ENCODE measurements around the gene MEP1A.
"Not testable (repeated sequence)": the region's sequence is repeated elsewhere in the genome, so short reads cannot be mapped to it uniquely, and the experiment has no call there.

The MEP1A gene, protein sequence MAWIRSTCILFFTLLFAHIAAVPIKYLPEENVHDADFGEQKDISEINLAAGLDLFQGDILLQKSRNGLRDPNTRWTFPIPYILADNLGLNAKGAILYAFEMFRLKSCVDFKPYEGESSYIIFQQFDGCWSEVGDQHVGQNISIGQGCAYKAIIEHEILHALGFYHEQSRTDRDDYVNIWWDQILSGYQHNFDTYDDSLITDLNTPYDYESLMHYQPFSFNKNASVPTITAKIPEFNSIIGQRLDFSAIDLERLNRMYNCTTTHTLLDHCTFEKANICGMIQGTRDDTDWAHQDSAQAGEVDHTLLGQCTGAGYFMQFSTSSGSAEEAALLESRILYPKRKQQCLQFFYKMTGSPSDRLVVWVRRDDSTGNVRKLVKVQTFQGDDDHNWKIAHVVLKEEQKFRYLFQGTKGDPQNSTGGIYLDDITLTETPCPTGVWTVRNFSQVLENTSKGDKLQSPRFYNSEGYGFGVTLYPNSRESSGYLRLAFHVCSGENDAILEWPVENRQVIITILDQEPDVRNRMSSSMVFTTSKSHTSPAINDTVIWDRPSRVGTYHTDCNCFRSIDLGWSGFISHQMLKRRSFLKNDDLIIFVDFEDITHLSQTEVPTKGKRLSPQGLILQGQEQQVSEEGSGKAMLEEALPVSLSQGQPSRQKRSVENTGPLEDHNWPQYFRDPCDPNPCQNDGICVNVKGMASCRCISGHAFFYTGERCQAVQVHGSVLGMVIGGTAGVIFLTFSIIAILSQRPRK

DNA sequence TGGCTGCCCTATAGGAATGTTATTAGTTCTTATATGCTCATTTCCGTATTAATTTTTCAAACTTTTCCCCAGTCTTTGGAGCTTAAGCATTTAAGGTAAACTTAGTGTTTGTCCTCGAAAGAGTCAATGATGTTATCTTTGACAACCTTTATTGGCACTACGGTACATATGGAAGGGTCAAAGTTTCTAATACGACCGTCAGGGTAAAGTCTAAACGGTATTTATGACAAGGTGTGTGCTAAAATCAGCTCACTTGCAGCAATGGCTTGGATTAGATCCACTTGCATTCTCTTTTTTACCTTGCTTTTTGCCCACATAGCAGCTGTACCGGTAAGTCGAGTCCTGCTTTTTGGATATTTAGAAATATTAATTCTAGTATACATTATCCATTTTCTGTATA lies at the start of gene MEP1A:
MEP1A (plus strand) TSS at position 252 of the 400 bp plus-strand sequence; CDS start at position 262, 10 bp downstream.
- DNase-seq: no peak

DNA sequence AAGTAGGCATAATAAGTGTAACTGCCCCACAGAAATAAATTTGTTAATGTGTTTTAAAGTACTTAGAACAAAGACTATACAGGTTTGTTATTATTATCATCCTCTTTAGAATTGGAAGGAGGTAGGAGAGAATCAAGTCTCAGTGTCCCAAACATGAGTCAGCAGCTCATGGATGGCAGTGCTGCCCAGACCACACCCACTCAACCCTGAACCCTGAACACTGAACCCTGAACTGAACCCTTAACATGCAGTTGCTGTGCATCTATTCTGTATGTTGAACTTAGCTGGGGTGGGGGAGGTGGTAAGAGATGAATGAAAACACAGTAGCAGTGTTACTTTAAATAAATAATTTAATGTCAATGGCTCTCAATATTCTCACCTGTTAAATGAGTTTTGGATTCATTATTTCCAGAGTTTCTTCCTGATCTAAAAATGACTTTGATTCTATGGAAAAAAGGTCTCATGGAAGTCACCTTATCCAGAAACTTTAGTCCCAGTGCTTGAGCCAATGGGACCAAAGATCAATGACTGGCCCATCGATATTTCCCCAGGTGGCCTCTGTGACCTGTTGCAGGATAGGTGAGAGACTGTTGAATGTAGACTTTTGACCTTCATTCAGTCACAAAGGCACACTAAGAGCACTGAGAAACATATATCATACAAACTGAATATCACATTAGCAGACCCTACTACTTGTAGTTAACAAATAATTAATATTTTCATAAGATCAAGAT lies 49.6 kb upstream of the MEP1A start:
- DNase-seq: no peak

DNA sequence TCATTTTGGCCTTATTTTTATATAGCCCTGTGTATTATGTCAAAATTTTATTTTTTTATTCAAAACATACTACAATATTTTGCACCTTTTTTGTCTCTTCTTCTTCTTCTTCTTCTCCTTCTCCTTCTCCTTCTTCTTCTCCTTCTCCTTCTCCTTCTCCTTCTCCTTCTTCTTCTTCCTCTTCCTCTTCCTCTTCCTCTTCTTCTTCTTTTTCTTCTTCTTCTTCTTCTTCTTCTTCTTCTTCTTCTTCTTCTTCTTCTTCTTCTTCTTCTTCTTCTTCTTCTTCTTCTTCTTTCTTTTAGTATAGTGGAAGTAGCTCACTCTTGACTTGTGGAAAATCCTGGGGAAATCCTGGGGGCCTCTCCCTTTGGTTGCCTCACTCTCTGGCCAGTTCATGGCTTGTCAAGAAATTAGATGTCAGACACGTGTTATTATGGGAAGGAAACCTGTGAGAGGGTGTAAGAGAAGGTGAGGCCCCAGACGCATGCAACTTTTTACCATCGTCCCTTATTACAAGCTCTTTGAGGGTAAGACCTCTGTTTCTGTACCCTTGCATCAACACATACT lies 48.9 kb upstream of the MEP1A start:
- not testable (repeated sequence) for DNase-seq

DNA sequence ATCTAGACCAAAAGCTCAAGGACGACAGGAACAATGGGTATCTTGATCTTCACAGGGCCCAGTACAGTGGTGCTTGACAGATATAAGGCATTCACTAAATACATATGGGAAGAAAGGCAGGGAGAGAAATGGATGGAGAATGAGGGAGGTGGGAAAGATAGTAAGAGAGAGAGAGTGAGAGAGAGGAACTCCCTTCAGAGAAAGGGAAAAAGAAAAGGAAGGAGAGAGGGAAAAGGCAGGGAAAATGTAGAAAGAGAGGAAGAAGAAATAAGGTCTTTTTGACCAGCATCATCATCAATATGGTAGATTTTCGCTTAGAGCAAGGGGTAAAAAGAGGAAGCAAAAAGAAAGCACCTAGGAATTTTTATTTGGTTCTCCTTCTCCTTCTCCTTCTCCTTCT lies 47.2 kb upstream of the MEP1A start:
- DNase-seq: no peak

DNA sequence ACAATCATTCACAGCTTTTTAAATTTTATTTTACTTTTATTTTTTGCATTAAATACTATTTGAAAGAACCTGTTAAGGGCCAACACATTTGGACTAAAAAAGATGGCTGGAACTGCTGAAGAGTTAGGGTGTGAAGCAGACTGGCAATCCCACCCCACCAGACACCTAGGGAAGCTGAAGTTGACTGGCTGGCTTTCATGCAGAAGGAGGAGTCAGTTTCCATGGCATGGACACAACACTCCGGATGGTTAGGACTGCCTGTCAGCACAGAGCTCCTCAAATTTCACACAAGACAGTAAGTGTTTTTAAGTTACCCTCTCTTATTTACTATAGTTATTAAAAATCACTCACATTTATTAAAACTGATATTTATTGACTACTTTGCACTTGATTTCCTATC lies 46.5 kb upstream of the MEP1A start, which contains the start of gene ANKRD66:
ANKRD66 (plus strand) TSS at position 238 of the 400 bp plus-strand sequence. CDS start 5,016 bp downstream, outside the sequence.
- DNase-seq: no peak

DNA sequence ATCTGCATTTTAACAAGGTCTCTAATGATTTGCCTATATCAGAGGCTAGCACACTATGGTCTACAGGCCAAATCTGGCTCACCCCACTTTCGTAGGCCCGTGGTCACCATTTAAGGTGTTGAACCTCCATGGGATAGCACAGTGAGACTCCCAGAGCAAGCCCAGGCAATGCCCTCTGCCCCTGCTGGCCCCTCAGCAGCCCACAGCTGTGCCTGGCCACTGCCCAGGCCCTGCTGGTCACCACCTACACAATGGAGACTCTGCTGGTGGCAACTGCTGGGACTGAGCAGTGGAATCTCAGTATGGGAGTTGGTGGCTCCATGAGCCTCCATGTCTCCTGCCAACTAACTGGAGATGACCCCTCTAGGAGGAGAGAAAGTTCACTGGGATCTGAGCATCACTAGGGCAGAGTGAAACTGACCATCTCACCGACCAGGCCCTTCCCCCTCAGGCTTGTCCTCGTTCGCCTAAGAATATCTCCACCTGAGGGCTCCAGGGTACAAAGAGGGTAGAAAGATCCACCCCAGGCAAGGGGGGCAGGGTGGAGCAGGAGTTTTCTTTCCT lies 44.2 kb upstream of the MEP1A start:
- no peak for DNase-seq

DNA sequence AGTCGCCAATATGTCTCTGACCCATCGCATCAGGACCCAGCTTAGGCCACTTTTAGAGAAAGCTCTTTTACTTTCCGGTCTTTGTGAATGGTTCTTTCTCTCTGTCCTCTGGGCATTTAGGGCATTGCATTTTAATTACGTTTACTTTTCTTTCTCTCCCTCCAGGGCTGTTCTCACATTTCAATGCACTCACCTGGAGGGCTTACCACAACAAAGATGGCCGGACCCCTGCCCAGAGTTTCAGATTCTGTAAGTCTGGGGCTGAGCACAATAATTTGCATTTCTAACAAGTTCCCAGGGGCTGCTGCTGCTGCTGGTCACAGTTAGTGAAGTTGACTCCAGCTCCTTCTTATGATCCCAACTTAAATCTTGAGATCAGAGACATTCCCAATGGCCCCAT lies 43.5 kb upstream of the MEP1A start:
- no peak for DNase-seq

DNA sequence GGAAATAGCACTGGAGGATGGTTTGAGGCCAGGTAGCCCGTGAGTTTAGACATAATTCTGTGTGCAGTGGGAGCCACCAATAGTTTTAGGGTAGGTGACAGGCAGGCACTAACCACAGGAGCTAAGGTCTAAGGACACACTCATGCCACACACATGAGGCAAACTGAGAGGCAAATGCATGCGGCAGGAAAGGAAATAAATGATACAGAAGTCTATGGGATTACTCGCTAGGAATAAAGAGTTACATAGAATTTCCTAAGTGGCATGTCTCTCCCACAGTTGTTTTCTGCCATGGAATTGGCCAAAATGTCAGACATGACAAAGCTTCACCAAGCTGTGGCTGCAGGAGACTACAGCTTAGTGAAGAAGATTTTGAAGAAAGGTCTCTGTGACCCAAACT lies 41.5 kb upstream of the MEP1A start:
- DNase-seq: no peak

DNA sequence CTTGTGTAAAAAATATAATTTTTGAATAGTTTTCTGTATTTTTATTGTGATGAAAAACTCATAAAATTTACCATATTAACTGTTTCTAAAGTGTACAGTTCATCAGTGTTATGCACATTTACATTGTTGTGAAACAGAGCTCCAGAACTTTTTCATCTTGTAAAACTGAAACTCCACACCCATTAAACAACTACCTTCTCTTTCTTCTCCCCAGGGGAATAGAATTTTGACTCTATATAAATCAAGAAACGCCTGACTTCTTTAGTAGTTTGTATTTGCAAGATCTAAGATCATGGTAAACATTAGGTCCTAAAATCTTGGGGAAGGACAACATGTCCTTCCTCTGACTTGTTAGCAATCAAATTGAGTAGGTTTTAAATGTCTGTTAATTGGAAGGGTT lies 37.3 kb upstream of the MEP1A start:
- no peak for DNase-seq

DNA sequence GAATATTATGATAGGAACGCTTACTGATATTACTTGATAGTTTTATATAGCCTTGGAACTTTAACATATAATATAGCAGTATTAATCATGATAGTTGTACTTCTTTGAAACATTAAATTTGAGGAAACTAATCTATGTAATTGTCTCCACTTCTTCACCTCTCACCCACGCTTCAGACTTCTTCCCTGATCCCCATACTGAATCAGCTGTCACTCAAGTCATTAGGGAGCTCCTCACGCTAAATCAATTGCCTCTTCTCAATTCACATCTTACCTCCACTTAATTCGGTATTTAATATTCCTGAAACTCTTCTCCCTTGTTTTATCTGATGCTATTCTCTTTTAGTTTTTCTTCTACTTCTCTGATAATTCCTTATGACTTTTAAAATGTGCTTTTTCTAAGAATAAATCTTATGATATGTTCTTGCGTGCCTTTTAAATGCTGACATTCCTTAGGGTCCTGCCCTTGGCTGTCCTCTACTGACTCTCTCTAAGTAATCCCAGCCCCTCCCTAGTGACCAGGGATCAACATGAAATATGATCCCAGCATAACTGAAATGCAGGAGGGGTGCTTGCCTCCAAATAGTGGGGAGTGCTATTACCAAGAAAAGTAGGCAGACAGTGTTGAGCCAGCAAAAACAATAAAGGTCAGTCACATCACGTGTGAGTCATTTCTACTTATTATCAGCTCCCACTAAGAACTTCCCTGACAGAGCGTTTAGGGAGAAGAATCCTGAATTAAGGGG lies 36.5 kb upstream of the MEP1A start:
- no peak for DNase-seq

DNA sequence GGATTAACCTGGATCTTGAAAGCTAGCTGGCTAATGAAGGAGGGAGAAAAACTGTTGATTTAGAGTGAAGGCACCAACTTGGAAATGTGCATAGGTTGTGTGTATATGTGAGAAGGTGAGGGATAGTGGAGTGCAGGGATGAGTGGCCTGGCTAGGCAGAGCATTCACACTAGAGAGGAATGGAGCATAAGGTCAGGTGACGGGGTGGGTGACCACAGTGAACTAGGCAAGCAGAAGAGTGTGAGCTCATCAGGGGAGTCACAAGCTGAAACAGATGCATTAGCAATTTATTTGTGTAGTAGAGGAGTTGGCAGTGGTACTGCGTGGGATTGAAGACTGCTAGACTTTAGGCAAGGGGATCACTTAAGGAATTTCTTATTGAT lies 36.0 kb upstream of the MEP1A start:
- no peak for DNase-seq

DNA sequence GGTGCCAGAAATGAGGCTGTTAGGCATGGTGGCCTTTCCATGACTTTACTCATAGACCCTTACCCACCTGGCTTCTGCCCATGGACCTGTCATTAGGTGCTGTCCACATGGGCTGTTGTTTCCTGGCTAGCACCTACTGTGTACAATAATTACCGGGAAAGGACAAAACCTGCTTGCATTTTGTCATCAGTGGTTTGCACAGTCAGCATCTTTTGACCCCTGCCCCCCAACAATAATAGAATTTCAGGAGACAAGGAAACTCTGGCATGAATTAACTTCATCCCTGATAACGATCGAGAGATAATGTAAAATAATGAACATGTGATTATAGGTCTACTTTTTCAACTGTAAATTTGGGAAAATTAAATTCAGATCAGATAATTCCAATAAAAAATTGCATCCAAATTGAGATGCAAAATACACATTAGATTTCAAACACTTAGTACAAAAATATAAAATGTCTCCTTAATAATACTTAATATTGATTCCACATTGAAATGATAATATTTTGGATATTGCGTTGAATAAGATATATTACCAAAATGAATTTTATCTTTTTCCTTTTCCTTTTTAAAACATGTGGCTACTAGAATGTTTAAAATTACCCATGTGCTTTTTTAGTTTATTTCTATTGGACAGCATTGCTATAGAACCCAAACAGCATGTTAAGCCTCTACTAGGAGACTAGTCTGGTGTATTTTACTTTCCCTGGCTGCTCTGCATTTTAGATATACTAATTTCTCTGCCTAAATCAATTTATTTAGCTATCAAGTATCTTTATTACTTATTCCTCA lies 34.0 kb upstream of the MEP1A start:
- DNase-seq: no peak

DNA sequence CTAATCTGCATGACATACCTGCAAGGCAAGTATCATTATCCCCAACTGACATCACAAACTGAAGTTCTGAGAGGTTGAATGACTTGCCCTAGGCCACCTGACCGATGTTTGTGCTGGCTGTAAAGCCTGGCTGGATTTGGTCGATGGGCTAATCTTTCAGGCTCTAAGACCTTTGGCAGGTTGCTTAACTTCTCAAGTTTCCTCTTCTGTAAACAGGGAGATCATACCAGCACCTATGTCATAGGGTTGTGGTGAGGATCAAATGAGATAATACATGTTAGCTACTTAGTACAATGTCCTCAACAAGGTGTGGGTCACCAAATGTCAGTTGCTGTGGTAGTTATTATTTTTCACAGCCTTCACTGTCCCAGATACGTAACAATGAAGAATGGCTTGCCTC lies 32.3 kb upstream of the MEP1A start:
- DNase-seq: no peak

DNA sequence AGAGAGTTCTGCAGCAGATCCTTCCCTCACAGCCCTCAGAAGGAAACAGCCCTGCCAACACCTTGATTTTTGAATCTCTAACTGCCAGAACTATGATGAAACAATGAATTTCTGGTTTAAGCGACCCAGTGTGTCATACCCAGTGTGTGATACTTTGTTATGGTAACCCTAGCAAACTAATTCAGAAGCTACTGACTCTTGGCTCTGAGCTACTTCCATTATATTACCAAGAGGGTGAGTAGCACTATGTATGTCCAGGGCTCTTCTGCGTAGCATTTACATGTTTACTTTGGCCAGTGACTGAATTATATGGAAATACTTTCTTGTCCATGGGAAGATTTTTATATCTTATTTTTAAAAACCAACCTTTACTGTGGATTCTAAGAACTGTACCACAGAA lies 29.7 kb upstream of the MEP1A start:
- DNase-seq: no peak

DNA sequence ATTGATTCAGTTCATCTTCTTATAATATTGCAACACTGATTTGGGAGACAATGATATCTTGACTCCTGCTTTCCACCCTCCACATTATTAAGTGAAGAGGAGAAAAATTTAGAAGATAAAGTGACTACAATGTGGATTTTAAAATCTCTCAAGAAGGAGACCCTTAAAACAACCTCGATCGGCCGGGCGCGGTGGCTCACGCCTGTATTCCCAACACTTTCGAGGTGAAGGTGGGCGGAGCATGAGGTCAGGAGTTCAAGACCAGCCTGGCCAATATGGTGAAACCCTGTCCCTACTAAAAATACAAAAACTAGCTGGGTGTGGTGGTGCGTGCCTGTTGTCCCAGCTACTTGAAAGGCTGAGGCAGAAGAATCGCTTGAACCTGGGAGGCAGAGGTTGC lies 28.9 kb upstream of the MEP1A start:
- DNase-seq: not testable (repeated sequence)

DNA sequence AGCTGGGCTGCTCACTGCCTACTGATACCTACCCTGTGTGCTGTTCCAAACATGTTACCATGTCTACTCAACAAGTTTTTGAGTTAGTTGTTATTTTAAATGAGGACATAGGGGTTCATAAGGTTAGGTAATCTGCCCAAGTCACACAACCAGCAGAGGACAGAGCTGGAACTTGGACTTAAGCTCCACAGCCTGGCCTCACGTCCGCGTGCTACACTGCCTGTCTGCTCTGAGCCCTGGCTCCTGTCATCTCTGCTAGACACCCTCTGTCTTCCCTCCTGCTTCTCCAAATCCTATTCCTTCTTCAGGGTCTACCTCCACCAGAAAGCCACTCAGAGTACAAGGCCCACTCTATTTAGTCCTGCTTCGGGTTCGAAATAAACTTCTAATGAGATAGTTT lies 28.2 kb upstream of the MEP1A start:
- DNase-seq: no peak

DNA sequence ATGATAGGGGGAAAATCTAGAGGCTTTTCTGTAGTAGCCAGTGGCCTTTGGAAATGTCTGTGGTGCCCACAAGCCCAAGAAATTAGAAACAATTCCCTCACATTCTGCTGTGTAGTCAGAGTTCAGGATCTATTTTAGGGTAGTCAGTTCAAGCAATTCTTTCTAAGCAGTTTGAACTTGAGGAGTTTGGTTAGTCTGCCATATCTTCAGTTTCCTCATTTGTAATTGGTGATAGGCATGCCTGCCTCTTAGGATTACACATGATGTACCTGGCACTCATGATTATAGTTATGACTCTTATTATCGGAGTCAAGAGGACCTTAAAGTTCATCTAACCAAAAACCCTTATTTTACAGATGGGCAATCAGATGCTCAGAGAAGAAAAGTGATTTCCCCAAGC lies 21.2 kb upstream of the MEP1A start:
- no peak for DNase-seq

DNA sequence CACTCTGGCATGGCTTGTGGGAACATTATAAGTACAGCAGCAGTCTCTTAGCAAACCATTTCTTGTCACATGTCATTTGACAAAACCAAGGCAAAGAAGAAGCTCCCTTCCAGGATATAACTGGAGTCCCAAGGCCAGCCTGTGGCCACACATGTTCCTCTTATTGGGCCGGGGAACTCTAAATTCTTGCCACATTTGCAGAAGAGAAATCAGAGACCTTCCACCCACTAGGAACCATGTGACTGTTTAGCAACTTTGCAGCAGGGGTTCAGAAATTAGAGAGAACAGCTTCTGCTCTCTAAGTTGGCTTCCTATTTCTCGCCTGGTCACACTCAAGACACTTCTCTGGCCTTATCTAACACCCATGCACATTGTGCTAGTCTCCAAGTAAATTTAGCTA lies 20.4 kb upstream of the MEP1A start:
- DNase-seq: no peak

DNA sequence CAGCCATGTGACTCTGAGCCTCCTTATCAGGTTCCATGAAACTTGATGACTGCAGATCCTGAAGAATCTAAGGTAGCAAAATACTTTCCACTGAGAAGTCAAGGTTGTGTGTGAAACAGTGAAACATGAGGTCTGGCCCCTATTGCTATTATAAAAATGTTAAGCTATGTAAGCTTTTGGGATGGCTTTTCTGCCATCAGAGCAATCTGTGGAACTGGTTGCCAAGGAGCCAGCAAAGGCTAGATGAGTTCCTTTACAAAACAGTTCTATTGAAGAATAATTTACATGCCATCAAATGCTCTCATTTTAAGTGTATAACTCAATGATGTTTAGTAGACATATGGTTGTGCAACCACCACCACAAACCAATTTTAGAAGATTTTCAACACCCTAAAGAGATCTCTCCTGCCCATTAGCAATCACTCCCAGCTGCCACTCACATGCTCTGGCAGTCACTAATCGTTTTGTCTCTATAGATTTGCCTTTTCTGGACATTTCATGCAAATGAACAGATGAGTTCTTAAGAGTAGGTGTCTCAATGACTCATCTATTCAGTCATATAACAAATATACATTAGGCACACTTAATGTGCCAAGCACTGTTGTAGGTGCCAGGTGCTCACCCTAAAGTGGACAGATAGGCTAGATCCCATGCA lies 19.9 kb upstream of the MEP1A start:
- no peak for DNase-seq

DNA sequence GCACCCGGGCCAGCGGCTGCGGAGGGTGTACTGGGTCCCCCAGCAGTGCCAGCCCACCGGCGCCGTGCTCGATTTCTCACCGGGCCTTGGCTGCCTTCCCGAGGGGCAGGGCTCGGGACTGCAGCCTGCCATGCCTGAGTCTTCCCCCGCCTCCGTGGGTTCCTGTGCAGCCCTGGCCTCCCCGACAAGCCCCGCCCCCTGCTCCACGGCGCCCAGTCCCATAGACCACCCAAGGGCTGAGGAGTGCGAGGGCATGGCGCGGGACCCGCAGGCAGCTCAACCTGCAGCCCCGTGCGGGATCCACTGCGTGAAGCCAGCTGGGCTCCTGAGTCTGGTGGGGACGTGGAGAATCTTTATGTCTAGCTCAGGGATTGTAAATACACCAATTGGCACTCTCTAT lies 18.5 kb upstream of the MEP1A start:
- not testable (repeated sequence) for DNase-seq
